ENCODE measurements around the gene ITGB1. TPM values are rescaled to one million over a fixed set of nuclear protein-coding genes. Genes with fewer than 3 reads are reported as not detected.

Gene ITGB1
- total RNA-seq, 2 experiments from 2014 or later, result 82.4 to 82.9 TPM

GRCh38 chr10:32972929-32973328 is 14.9 kb upstream of the ITGB1 start:
- no peak overlapping the region for H3K4me3 ChIP-seq (ENCODE audit: low read length)
- TF ChIP-seq, protein P1, sequence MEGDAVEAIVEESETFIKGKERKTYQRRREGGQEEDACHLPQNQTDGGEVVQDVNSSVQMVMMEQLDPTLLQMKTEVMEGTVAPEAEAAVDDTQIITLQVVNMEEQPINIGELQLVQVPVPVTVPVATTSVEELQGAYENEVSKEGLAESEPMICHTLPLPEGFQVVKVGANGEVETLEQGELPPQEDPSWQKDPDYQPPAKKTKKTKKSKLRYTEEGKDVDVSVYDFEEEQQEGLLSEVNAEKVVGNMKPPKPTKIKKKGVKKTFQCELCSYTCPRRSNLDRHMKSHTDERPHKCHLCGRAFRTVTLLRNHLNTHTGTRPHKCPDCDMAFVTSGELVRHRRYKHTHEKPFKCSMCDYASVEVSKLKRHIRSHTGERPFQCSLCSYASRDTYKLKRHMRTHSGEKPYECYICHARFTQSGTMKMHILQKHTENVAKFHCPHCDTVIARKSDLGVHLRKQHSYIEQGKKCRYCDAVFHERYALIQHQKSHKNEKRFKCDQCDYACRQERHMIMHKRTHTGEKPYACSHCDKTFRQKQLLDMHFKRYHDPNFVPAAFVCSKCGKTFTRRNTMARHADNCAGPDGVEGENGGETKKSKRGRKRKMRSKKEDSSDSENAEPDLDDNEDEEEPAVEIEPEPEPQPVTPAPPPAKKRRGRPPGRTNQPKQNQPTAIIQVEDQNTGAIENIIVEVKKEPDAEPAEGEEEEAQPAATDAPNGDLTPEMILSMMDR (IDR thresholded peaks at IDR 0.05), result no peak
- peaks cover 6% of the 10 kb centered on the region for H3K4me1 ChIP-seq (ENCODE audit: insufficient read depth, low read length)
- no peaks in the 10 kb centered on the region for H3K9me3 ChIP-seq (ENCODE audit: control insufficient read depth in 1 of 2, insufficient read depth in 1 of 2, low read length in 2 of 2)
- DNase-seq (no peak), ATAC-seq (ENCODE audit: poor library complexity) (no peak)
- ChIA-PET POLR2A (no interaction called here), CTCF (no interaction called here)
- H3K27me3 ChIP-seq (ENCODE audit: control insufficient read depth in 1 of 2, insufficient read depth in 2 of 2, low read length in 2 of 2), result no peaks in the 10 kb centered on the region
- no peak overlapping the region for H3K4me3 Mint-ChIP-seq
- no peaks in the 10 kb centered on the region for H3K4me1 Mint-ChIP-seq (ENCODE audit: low read depth)
- intact Hi-C loops (cut with DNase I, micrococcal nuclease), result no loop called here
- H3K36me3 Mint-ChIP-seq (ENCODE audit: low read depth), result no peaks in the 10 kb centered on the region
- H3K9me3 Mint-ChIP-seq, result no peaks in the 10 kb centered on the region
- no peak overlapping the region for H3K27ac ChIP-seq (ENCODE audit: low read depth in 1 of 2, low read length in 2 of 2)
- H3K36me3 ChIP-seq (ENCODE audit: insufficient read depth, low read length), result no peaks in the 10 kb centered on the region
- no peak overlapping the region for H3K27ac Mint-ChIP-seq
- H3K27me3 Mint-ChIP-seq, result no peaks in the 10 kb centered on the region

GRCh38 chr10:32972460-32972859 is 14.4 kb upstream of the ITGB1 start:
- ATAC-seq (ENCODE audit: poor library complexity) (no peak), DNase-seq (no peak)
- ChIA-PET POLR2A (no interaction called here), CTCF (no interaction called here)
- Mint-ChIP-seq H3K9me3 (no peaks in the 10 kb centered on the region), H3K4me1 (ENCODE audit: low read depth) (no peaks in the 10 kb centered on the region), H3K4me3 (no peak overlapping the region), H3K27ac (no peak overlapping the region), H3K27me3 (no peaks in the 10 kb centered on the region), H3K36me3 (ENCODE audit: low read depth) (no peaks in the 10 kb centered on the region)
- no peak overlapping the region for H3K4me3 ChIP-seq (ENCODE audit: low read length)
- no peak overlapping the region for H3K27ac ChIP-seq (ENCODE audit: low read depth in 1 of 2, low read length in 2 of 2)
- intact Hi-C loops (cut with DNase I, micrococcal nuclease), result no loop called here
- H3K27me3 ChIP-seq (ENCODE audit: control insufficient read depth in 1 of 2, insufficient read depth in 2 of 2, low read length in 2 of 2), result no peaks in the 10 kb centered on the region
- H3K36me3 ChIP-seq (ENCODE audit: insufficient read depth, low read length), result no peaks in the 10 kb centered on the region
- TF ChIP-seq, protein P1 (IDR thresholded peaks at IDR 0.05), result no peak
- H3K9me3 ChIP-seq (ENCODE audit: control insufficient read depth in 1 of 2, insufficient read depth in 1 of 2, low read length in 2 of 2), result no peaks in the 10 kb centered on the region
- H3K4me1 ChIP-seq (ENCODE audit: insufficient read depth, low read length), result peaks cover 6% of the 10 kb centered on the region

DNA sequence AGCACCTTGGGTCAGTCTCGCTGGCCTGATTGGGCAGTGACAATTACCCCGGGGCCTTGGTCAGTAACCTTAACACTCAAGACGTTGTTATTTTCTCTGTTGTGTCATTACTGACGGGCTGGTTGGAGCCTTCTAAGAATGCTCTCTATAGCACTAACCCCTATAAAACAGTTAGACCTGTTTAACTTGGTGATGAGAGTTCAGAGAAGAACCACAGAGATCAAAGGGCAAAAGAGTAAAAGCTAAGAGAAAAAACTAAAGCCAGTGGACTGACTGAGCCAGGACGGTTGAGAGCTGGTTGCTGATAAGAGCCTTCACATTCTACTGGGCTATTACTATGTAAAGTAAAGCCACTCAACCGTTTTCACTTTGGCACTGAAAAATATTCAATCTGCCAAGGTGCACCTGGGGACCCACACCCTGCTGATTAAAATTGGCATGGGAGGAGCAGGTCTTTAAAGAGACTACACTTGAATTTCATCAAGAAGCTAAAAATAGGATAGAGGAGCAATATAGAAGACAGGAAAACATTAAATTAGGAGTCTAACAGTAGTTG is 13.6 kb upstream of the ITGB1 start:
- Histone ChIP-seq H3K4me3 (ENCODE audit: low read length) (no peak overlapping the region), H3K9me3 (ENCODE audit: control insufficient read depth in 1 of 2, insufficient read depth in 1 of 2, low read length in 2 of 2) (no peaks in the 10 kb centered on the region), H3K27me3 (ENCODE audit: control insufficient read depth in 1 of 2, insufficient read depth in 2 of 2, low read length in 2 of 2) (no peaks in the 10 kb centered on the region), H3K4me1 (ENCODE audit: insufficient read depth, low read length) (peaks cover 6% of the 10 kb centered on the region), H3K36me3 (ENCODE audit: insufficient read depth, low read length) (no peaks in the 10 kb centered on the region), H3K27ac (ENCODE audit: low read depth in 1 of 2, low read length in 2 of 2) (no peak overlapping the region)
- peaks cover under 1% of the 10 kb centered on the region for H3K9me3 Mint-ChIP-seq
- CTCF ChIA-PET, result interaction anchor here (0.9 to 1.1 kb wide), 2 partner anchors 24 to 87 kb away, joined by 3 read pairs; no protein-coding TSS in a partner anchor
- TF ChIP-seq, protein P1 (IDR thresholded peaks at IDR 0.05), result no peak
- no peaks in the 10 kb centered on the region for H3K36me3 Mint-ChIP-seq (ENCODE audit: low read depth)
- H3K27ac Mint-ChIP-seq, result no peak overlapping the region
- intact Hi-C loops (cut with DNase I, micrococcal nuclease), result no loop called here
- POLR2A ChIA-PET, result interaction anchor here (1.3 kb wide), 1 partner anchor 9 kb away, joined by 4 read pairs; no protein-coding TSS in a partner anchor
- no peaks in the 10 kb centered on the region for H3K27me3 Mint-ChIP-seq
- no peak overlapping the region for H3K4me3 Mint-ChIP-seq
- DNase-seq (no peak), ATAC-seq (ENCODE audit: poor library complexity) (no peak)
- H3K4me1 Mint-ChIP-seq (ENCODE audit: low read depth), result no peaks in the 10 kb centered on the region
